NCI-H1092 treated with DMSO at 0.1 percent for 48 hours (cell line): Measurements from ENCODE around the gene MRGPRF.

ENCODE experiments used
- DNase-seq: peaks from one replicate; lab custom pipeline; 2025; lab: John Stamatoyannopoulos, UW

The MRGPRF gene

GRCh38 chr11:69022260-69022659 is 9.2 kb upstream of the MRGPRF start:
- no peak for DNase-seq

GRCh38 chr11:69018924-69019323 is 5.9 kb upstream of the MRGPRF start:
- DNase-seq, result no peak

DNA sequence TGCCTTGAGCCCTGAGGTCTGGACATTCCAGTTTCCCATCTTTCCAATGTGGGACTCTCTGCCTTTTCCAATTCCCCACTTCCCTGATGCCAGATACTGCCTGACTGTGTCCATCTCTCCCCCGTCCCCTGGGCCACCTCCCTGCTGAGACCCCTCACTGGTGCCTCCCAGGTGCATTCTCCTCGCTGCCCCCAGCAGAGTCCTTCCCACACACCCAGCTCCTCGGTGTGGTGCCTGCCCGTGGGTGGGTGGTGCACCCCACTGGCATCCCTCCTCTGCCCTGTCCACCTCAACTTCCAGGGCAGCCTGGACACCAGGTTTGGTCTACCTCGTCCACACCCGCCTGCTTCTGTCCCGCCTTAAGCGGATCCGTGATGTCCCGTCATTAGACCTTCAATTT is 4.9 kb upstream of the MRGPRF start:
- no peak for DNase-seq

DNA sequence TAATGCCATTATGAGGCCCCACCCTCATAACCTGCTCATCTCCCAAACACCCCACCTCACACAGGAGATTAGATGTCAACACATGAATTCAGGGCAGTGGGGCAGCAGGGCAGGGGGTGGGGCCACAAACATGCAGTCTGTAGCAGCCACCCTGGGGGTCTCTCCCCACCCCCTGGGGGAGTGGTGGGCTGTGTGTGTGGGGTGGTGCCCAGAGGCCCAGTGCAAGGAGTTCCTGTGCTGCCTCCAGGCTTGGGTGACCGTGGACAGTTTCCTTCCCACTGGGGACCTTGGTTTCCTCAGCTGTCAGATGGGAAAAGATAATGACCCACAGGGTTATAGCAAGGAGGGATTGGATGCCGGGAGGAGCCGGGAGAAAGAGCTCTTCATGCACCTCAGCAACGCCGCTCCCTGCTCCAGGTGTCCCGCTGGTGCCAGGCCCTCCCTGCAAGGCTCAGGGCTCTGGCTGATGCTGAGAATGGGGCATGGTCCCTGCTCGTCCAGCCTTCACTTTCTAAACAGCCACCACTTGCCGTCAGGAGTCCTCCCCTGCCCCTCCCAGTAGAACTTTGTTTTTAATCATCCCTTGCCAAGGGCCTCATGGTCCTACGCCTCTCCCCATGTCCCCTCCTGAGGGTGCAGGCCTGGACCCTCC is 2.0 kb upstream of the MRGPRF start:
- no peak for DNase-seq

- DNase-seq, result peak; percentile 27
Observed at GRCh38 chr11:69014084-69014851, 1.2 kb upstream of the MRGPRF start.

GRCh38 chr11:69012092-69013008 is 696 bp downstream of the MRGPRF start:
- no peak for DNase-seq

DNA sequence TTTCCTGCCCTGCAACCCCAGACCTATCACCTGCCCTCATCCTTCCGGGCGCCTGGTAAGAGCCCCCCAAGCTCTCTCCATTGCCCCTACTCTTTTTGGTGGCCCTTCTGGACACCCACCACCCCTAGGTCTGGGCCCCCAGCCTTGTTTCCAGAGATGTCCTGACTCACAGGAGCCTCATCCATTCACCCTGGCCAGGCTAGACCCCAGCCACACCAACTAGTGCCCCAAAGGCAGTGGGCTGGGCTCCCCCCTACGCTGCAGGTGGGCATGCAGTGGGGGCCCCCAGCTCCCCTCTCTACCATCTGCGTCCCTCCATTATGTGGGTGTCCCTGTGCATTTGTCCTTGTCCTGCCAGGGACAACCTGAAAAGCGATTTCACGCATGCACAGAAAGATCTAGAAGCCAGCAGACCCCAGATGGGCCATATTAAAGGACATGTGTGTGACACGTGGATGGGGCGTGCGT is 1.4 kb downstream of the MRGPRF start:
- no peak for DNase-seq

DNA sequence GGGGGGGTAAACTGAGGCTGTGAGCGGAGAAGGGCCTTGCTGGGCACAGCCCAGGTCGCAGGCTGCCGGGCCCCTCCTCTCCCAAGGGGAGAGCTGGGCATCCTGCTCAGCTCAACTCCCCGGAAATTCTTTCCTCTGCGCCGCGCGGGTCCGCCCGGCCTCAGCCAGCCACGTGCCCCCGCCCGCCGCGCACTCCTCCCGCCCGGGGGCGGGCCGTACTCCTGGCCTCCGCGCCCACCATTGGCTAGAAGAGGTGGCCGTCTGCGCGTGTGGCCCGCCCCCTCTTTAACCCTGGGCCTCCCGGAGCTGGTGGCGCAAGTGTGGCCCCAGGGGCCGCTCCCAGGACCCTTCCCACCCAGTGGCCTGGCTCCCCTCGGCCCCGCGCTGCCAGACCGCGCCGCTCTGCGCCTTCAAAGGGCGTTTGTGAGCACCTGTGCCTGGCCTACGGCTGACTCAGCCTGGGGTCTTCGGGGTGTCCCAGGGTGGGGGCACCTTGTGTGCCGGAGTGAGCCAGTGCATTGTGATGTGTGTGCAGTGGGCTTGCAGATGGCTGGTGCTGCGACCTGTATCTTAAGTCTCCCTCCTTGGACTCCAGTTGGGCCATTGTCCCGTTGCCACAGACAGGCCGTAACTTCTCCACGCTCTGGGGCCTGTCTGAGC is 2.0 kb downstream of the MRGPRF start:
- no peak for DNase-seq

DNA sequence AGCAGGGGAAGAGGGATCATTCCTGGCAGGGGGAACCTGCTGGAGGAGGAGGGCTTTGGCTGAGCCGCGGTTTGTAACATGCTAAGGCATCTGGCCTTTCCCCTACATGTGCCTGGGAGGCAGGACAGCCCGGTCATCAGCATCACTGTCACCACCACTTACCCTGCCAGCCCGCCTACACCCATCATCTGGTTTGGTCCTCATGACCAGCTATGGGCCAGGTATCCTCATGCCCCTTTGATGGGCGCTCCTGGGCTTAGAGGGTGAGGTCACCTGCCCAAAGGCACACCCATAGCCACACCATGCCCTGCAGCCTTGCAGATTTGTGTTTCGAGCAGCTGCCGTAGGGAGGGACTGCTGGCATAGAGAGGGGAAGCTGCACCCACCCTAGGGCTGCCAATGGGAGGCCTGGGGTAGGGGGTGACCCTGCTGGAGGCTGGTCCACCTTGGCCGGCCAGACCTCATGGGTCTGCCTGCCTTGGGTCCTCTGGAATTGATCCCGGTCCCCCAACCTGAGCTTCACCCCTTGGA is 2.6 kb downstream of the MRGPRF start:
- DNase-seq, result no peak

GRCh38 chr11:69009441-69010211 is 3.4 kb downstream of the MRGPRF start:
- DNase-seq, result no peak

- no peak for DNase-seq
Observed at GRCh38 chr11:69008737-69009440, 4.2 kb downstream of the MRGPRF start.

DNA sequence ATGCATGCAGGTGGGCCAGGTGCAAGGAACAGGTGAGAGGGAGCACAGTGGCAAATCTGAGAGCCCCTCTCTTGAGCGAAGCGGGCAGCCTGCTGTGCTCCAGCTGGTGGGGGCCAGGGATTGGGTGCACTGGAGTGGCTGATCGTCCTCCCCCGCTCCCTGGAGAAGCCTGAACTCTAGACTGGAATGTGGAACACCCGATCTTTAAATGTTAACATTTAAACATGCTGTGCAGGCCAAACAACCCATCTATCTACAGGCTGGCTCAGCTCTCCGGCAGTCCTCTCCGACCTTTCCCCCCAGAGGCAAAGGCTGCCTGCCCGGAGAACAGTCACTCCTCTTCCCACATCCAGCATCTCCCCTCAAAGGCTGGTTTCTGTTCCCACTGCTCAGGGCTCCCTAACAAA is 5.1 kb downstream of the MRGPRF start:
- DNase-seq, result no peak

DNA sequence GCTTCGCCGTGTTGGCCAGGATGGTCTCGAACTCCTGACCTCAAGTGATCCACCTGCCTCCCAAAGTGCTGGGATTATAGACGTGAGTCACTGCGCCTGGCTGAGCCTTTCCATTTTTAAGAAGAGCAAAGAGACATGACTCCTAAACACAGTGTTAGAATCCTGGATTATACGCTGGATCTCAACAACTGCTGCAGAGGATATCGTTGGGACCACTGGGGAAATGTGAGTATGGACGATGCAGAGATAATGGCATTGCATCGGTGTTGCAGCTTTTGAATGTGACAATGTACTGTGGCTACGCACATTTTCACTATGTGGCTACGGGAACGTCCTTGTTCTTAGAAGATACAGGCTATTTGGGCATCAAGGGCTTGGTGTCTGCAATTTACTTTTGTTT is 6.2 kb downstream of the MRGPRF start:
- no peak for DNase-seq

- DNase-seq, result no peak
Observed at GRCh38 chr11:69005631-69006368, 7.2 kb downstream of the MRGPRF start.

DNA sequence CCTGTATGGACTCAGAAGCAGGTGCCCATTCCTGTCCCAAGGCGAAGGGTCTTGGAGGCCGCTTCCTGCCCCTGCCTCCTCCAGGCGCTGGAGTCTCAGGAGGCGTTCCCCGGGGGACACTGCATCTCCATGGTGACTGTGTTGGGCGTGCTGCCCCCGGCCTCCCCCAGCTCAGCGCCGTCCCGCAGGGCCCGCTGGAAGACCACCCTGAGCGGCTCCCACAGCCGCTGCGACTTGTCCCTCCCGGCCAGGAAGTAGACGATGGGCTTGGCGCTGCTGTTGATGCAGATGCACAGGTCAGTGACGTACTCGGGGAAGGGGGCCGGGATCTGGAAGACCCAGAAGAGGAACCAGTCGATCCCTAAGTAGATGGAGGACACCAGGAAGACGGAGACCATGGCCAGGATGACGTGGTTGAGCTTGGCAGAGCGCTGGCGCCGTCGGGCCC is 7.8 kb downstream of the MRGPRF start:
- no peak for DNase-seq

- DNase-seq, result no peak
Observed at GRCh38 chr11:69004411-69005182, 8.4 kb downstream of the MRGPRF start.

- no peak for DNase-seq
Observed at GRCh38 chr11:69003866-69004367, 9.1 kb downstream of the MRGPRF start.

- DNase-seq, result no peak
Observed at GRCh38 chr11:69003301-69003865, 9.7 kb downstream of the MRGPRF start.
